ENCODE data around the gene TGOLN2.
"Not testable (repeated sequence)": the region's sequence is repeated elsewhere in the genome, so short reads cannot be mapped to it uniquely, and the experiment has no call there.

Gene TGOLN2

GRCh38 chr2:85355073-85355410, 27.3 kb upstream of the TGOLN2 start:
- H3K27me3 Mint-ChIP-seq (ENCODE audit: low read depth) = no peaks in the 10 kb centered on the region
- peak overlapping the region; percentile 80 to 94 (median 93) for H3K27ac Mint-ChIP-seq
- H3K36me3 Mint-ChIP-seq (ENCODE audit: low read depth) = peaks cover 24% of the 10 kb centered on the region
- H3K4me1 Mint-ChIP-seq = peaks cover 34% of the 10 kb centered on the region
- TF ChIP-seq, protein P1, sequence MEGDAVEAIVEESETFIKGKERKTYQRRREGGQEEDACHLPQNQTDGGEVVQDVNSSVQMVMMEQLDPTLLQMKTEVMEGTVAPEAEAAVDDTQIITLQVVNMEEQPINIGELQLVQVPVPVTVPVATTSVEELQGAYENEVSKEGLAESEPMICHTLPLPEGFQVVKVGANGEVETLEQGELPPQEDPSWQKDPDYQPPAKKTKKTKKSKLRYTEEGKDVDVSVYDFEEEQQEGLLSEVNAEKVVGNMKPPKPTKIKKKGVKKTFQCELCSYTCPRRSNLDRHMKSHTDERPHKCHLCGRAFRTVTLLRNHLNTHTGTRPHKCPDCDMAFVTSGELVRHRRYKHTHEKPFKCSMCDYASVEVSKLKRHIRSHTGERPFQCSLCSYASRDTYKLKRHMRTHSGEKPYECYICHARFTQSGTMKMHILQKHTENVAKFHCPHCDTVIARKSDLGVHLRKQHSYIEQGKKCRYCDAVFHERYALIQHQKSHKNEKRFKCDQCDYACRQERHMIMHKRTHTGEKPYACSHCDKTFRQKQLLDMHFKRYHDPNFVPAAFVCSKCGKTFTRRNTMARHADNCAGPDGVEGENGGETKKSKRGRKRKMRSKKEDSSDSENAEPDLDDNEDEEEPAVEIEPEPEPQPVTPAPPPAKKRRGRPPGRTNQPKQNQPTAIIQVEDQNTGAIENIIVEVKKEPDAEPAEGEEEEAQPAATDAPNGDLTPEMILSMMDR (IDR thresholded peaks at IDR 0.05; ENCODE audit: unreplicated experiment in 3 of 3) = no peak
- H3K9me3 Mint-ChIP-seq = no peaks in the 10 kb centered on the region
- peak overlapping the region; percentile 97 to 99 (median 98) for H3K4me3 Mint-ChIP-seq

DNA sequence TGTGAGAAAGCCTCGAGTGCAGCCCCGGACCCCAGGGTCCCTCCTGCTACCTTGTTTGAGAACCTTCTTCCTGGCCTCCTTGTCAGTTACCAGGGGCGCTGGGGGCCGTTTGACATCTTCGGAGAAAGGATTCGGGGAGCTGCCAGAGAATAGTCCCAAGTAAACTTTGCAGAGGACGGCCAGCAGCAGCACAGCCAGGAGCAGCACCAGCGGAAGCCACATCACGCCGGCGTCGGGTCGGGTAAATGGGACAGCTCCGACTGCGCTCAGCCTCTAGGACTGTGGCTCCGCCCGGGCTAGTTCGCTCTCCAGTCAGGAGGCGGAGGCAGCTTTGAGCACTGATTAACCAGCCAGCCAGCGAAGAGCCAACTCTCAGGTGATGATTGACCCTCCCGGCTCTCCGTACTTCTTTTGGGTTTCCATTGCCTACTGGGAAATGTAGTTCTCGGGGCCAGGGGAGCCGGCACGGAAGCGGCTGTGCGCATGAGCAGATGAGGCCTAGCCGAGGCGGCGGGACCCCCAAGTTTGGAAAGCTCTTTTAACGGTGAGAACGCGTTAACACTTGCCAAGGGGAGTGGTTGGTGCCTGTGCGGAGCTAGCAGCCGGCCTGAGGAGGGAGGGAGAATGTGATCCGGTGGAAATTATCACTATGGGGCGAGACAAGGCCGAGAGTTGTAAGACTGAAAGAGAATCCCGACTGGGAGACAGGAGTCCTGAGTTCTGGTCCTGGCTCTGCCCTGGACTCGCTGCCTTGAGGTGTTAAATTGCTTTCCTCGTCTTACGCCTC, 26.7 kb upstream of the TGOLN2 start, which contains the start of the genes ELMOD3 and RETSAT:
Gene ELMOD3 (plus strand): TSS at position 484 of the 787 bp plus-strand sequence. CDS start 2,430 bp downstream, outside the sequence.
Gene RETSAT (minus strand): TSS at position 243 of the 787 bp plus-strand sequence. CDS start 21 bp downstream, at position 222.
- peaks cover 34% of the 10 kb centered on the region for H3K4me1 Mint-ChIP-seq
- TF ChIP-seq, protein P1 (IDR thresholded peaks at IDR 0.05; ENCODE audit: unreplicated experiment in 3 of 3) = no peak
- H3K36me3 Mint-ChIP-seq (ENCODE audit: low read depth) = peaks cover 30% of the 10 kb centered on the region
- peak within 1 kb of the TSS; percentile 80 to 94 (median 93) for H3K27ac Mint-ChIP-seq
- no peaks in the 10 kb centered on the region for H3K9me3 Mint-ChIP-seq
- no peaks in the 10 kb centered on the region for H3K27me3 Mint-ChIP-seq (ENCODE audit: low read depth)
- peak within 1 kb of the TSS; percentile 97 to 99 (median 98) for H3K4me3 Mint-ChIP-seq

- Mint-ChIP-seq H3K27ac (peak overlapping the region in 2 of 3 experiments; percentile 80 to 93), H3K36me3 (ENCODE audit: low read depth) (peaks cover 35% of the 10 kb centered on the region), H3K4me3 (peak overlapping the region; percentile 97 to 99 (median 98)), H3K27me3 (ENCODE audit: low read depth) (no peaks in the 10 kb centered on the region), H3K9me3 (no peaks in the 10 kb centered on the region), H3K4me1 (peaks cover 34% of the 10 kb centered on the region)
- TF ChIP-seq, protein P1 (IDR thresholded peaks at IDR 0.05; ENCODE audit: unreplicated experiment in 3 of 3) = no peak
Observed at GRCh38 chr2:85353876-85354285, 26.1 kb upstream of the TGOLN2 start.

- TF ChIP-seq, protein P1 (IDR thresholded peaks at IDR 0.05; ENCODE audit: unreplicated experiment in 3 of 3) = no peak
- peaks cover 40% of the 10 kb centered on the region for H3K36me3 Mint-ChIP-seq (ENCODE audit: low read depth)
- no peaks in the 10 kb centered on the region for H3K9me3 Mint-ChIP-seq
- no peaks in the 10 kb centered on the region for H3K4me1 Mint-ChIP-seq
- no peak overlapping the region for H3K4me3 Mint-ChIP-seq
- no peak overlapping the region for H3K27ac Mint-ChIP-seq
- no peaks in the 10 kb centered on the region for H3K27me3 Mint-ChIP-seq (ENCODE audit: low read depth)
Observed at GRCh38 chr2:85347599-85347998, 19.8 kb upstream of the TGOLN2 start.

DNA sequence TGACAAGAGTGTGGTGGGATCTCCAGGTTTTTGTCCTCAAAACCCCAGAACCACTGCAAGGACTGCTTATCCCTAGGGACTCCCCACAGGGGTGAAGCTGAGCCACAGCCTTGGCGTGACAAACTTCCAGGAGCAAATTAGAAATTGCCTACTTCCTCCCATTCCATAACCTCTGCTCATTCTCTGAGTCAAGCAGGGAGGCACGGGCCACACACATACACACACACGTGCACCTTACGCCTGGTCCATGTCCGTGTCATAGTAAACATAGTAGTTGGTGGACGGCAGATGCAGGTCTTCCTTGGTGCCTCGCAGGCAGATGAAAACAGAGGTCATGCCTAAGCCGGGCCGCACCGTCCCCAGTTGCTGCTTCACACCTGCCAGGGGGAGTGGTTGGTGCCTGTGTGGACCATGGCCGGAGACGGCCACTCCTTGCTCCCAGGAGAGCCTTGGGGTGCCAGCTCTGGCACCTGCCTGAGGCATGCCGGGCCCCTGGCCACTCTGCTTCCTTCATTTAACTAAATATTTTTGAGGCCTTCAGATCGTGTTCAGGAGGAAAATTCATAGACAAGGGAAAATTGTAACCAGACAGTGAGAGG, 16.7 kb upstream of the TGOLN2 start:
- Mint-ChIP-seq H3K36me3 (ENCODE audit: low read depth) (peaks cover 22% of the 10 kb centered on the region), H3K4me3 (no peak overlapping the region), H3K27me3 (ENCODE audit: low read depth) (peaks cover 3% of the 10 kb centered on the region), H3K27ac (no peak overlapping the region), H3K4me1 (no peaks in the 10 kb centered on the region), H3K9me3 (no peaks in the 10 kb centered on the region)
- TF ChIP-seq, protein P1 (IDR thresholded peaks at IDR 0.05; ENCODE audit: unreplicated experiment in 3 of 3) = no peak

GRCh38 chr2:85343207-85343895, 15.6 kb upstream of the TGOLN2 start:
- H3K36me3 Mint-ChIP-seq (ENCODE audit: low read depth) = peaks cover 18% of the 10 kb centered on the region
- not testable (repeated sequence) for H3K4me3 Mint-ChIP-seq; H3K27me3 Mint-ChIP-seq (ENCODE audit: low read depth); H3K27ac Mint-ChIP-seq; H3K4me1 Mint-ChIP-seq; H3K9me3 Mint-ChIP-seq

Measured in nephron (organoid).